Panc1 (cell line): ENCODE data around the gene PRPF4. TPM values are rescaled to one million over a fixed set of nuclear protein-coding genes. Genes with fewer than 3 reads are reported as not detected.

ENCODE experiments used
- ATAC-seq: fragments of 200-7000 bp; cut with Tn5 transposase; 2 replicates; pipeline ENCODE4 v1.9.1; 2020; ENCODE audit warnings: mild to moderate bottlenecking, moderate library complexity
- BruUV-seq: library from RNA; stranded (reverse); fragments of 400-500 nt; replicated peaks from 2 replicates; lab custom pipeline; 2021; lab: Mats Ljungman, UMichigan
- CTCF ChIA-PET: fragments of 300-600 bp; sonication (Branson Sonifier 250); formaldehyde crosslinking; loops from one replicate; lab custom pipeline; 2022; ENCODE audit warnings: antibody characterized with exemption; lab: Charles Lee
- POLR2A ChIA-PET: fragments of 300-600 bp; sonication (Branson Sonifier 250); formaldehyde crosslinking; loops from one replicate; lab custom pipeline; 2022; ENCODE audit warnings: antibody characterized with exemption; lab: Charles Lee
- DNase-seq: peaks from one replicate; pipeline ENCODE4 v3.0.0-alpha.2; 2010; ENCODE audit warnings: low read depth, low spot score
- H3K27ac ChIP-seq: 2 replicates; pipeline ENCODE4 v1.5.1; 2011; ENCODE audit warnings: mild to moderate bottlenecking, low read length, inconsistent platforms
- H3K27me3 ChIP-seq: fragments of 200-500 bp; sonication (Bioruptor generic); 2 replicates; pipeline ENCODE4 v1.6.0; 2014; ENCODE audit warnings: low read length, inconsistent platforms; ENCODE audit not compliant: control insufficient read depth, insufficient read depth
- H3K36me3 ChIP-seq: fragments of 200-500 bp; sonication (Bioruptor generic); 2 replicates; pipeline ENCODE4 v1.5.1; 2014; ENCODE audit warnings: inconsistent platforms, mild to moderate bottlenecking, low read length, moderate library complexity; ENCODE audit not compliant: control insufficient read depth, insufficient read depth
- H3K4me1 ChIP-seq: 2 replicates; pipeline ENCODE4 v1.5.1; 2011; ENCODE audit warnings: inconsistent platforms, mild to moderate bottlenecking, low read length, moderate library complexity; ENCODE audit not compliant: control insufficient read depth, insufficient read depth
- H3K4me3 ChIP-seq, 2 experiments: 2 replicates each; pipeline ENCODE4 v1.5.1; 2011 to 2012; ENCODE audit warnings: low read depth in 2 of 2, low read length in 2 of 2, mild to moderate bottlenecking in 2 of 2, inconsistent platforms in 1 of 2, moderate library complexity in 1 of 2
- H3K9me3 ChIP-seq: fragments of 200-500 bp; sonication (Bioruptor generic); 2 replicates; pipeline ENCODE4 v1.5.1; 2014; ENCODE audit warnings: low read depth, mild to moderate bottlenecking, inconsistent platforms, low read length, moderate library complexity; ENCODE audit not compliant: control insufficient read depth, insufficient read depth
- CTCF ChIP-seq: fragments of 450-650 bp; IDR thresholded peaks from 2 replicates; pipeline ENCODE4 v1.5.1; 2017; ENCODE audit warnings: mild to moderate bottlenecking
- POLR2AphosphoS5 ChIP-seq: IDR thresholded peaks from 2 replicates; pipeline ENCODE4 v1.6.1; 2012; ENCODE audit warnings: mild to moderate bottlenecking, low read depth, low read length, moderate library complexity
- REST ChIP-seq, 2 experiments: IDR thresholded peaks; 2 replicates each; pipeline ENCODE4 v1.6.1; 2011 to 2012; ENCODE audit warnings: low read depth in 2 of 2, control low read depth in 1 of 2, low read length in 1 of 2, mild to moderate bottlenecking in 1 of 2, moderate library complexity in 1 of 2; ENCODE audit not compliant: insufficient read depth in 1 of 2
- SIN3A ChIP-seq: IDR thresholded peaks from 2 replicates; pipeline ENCODE4 v1.6.1; 2012; ENCODE audit warnings: low read depth, mild to moderate bottlenecking, low read length, moderate library complexity, borderline replicate concordance; ENCODE audit not compliant: insufficient read depth
- TCF7L2 ChIP-seq: IDR thresholded peaks from 2 replicates; pipeline ENCODE4 v1.6.1; 2011; ENCODE audit warnings: mild to moderate bottlenecking, low read depth, low read length, inconsistent platforms
- in situ Hi-C: cut with HindIII; loops from 2 replicates; pipeline ENCODE4 v1.10.0; 2016; ENCODE audit warnings: low sequenced_read_pairs, low pct_unique_long_range_greater_than_20kb
- intact Hi-C: fragments of 100-400 bp; cut with micrococcal nuclease; formaldehyde crosslinking; loops from one replicate; pipeline ENCODE4 v1.10.0; 2022; ENCODE audit not compliant: unreplicated experiment
- total RNA-seq: library from RNA; stranded (reverse); gene quantifications from one replicate; pipeline ENCODE4 v1.2.1, GENCODE V29; 2021; ENCODE audit not compliant: unreplicated experiment

PRPF4 gene
- total RNA-seq, 1 experiment from 2014 or later = 28.9 TPM

- Histone ChIP-seq H3K36me3 (no peaks in the 10 kb centered on the region), H3K27ac (no peak overlapping the region), H3K27me3 (no peaks in the 10 kb centered on the region), H3K9me3 (no peaks in the 10 kb centered on the region), H3K4me3 (no peak overlapping the region), H3K4me1 (no peaks in the 10 kb centered on the region; the same call in 1 of the 2 replicates)
- ATAC-seq (no peak), DNase-seq (no peak)
- ChIA-PET POLR2A (no interaction called here), CTCF (no interaction called here)
- intact Hi-C loops (no loop called here), in situ Hi-C loops (no loop called here)
- no peak for TF ChIP-seq TCF7L2
- TF ChIP-seq CTCF = no peak
- TF ChIP-seq POLR2AphosphoS5 = no peak
- no peak for TF ChIP-seq SIN3A
- no peak for TF ChIP-seq REST (IDR thresholded peaks at IDR 0.05; ENCODE audit: insufficient read depth in 1 of 2, low read depth in 2 of 2, low read length in 1 of 2)
- BruUV-seq = no TSS peak
Observed at GRCh38 chr9:113337714-113338113, 62.3 kb downstream of the PRPF4 start.

- Histone ChIP-seq H3K36me3 (no peaks in the 10 kb centered on the region), H3K9me3 (no peaks in the 10 kb centered on the region), H3K4me3 (peak within 1 kb of the TSS; percentile 67 to 70), H3K4me1 (no peaks in the 10 kb centered on the region; the same call in 1 of the 2 replicates), H3K27me3 (no peaks in the 10 kb centered on the region), H3K27ac (peak within 1 kb of the TSS; percentile 71)
- peak; percentile 32 for DNase-seq
- CTCF ChIA-PET = no interaction called here
- peak; percentile 99 for ATAC-seq
- intact Hi-C loops = no loop called here
- in situ Hi-C loops = no loop called here
- TF ChIP-seq POLR2AphosphoS5 (no peak), REST (IDR thresholded peaks at IDR 0.05; ENCODE audit: insufficient read depth in 1 of 2, low read depth in 2 of 2, low read length in 1 of 2) (no peak), TCF7L2 (no peak), SIN3A (no peak; the same call in 1 of the 2 replicates)
- POLR2A ChIA-PET = no interaction called here
- no TSS peak for BruUV-seq
Observed at GRCh38 chr9:113340011-113340699, 64.7 kb downstream of the PRPF4 start, which contains the start of gene WDR31. Gene WDR31 (minus strand): TSS chr9:113340275. CDS start chr9:113332022, 8,253 bp downstream.
